CD4-positive, alpha-beta T cell treated with Interferon gamma for 1 hour (primary cell): Measurements from ENCODE around the gene DLG2.

Source experiments
- DNase-seq: peaks from one replicate; pipeline ENCODE4 v3.0.0-alpha.2; 2020

DLG2 gene

GRCh38 chr11:84720706-84721402, 906.3 kb downstream of the DLG2 start:
- DNase-seq: no peak

- DNase-seq: no peak
These were observed 907.1 kb downstream of the DLG2 start for GRCh38 chr11:84719935-84720577.

DNA sequence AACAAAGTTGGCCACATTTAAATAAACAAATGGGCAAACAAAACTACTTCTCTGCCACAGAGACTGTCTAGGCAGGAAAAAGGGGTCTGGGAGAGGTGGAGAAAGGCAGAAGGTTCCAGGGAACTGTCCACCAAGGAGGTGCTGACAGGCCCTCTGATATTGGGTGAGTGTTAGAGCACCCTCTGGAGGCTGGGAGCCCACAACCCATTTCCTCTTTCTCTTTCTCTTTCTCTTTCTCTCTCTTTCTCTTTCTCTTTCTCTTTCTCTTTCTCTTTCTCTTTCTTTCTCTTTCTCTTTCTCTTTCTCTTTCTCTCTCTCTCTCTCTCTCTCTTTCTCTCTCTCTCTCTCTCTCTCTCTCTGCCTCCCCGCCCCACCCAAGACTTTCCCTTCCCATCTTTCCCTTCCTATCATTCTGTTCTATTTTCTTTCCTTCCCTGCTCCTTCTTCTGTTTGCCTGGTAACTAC, 912.8 kb downstream of the DLG2 start:
- no peak for DNase-seq

- DNase-seq: no peak
These were observed 935.3 kb downstream of the DLG2 start for GRCh38 chr11:84691830-84692229.

DNA sequence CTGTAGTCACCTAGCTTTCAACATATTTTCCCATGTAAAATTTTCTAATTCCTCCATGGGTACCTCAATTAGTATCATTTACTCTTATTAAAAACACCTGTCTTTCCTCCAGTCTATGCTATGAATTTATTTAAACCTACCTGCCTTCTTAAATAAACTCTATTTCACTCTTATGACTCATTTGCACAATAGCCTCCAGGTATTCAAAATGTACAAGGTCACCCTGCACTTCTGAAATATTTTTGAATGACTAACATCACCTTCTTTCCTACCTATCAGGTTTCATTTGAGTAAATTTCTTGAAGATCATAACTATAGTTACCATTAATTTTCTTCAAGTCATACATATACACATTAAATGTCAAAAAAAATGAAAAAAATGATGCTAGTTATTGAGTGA, 939.7 kb downstream of the DLG2 start:
- DNase-seq: no peak

DNA sequence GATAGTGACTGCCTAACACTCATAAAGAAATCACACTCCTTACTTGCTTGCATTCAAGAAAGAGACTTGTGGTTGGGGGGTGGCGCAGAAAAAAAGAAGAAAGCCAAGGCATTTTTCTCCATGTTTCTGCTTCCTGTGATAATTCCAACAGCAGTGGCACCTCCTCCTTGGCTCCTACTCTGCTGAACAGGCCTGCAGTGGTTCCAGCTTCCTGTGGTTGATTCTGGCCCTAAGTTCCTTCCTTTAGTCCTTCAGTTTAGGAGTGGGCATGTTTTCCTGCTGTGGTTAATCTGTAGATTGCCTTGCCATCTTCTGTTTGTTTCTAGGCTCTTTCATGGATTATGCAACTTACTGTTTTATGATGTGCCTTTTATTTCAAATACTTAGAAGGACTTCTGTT, 940.4 kb downstream of the DLG2 start:
- no peak for DNase-seq

GRCh38 chr11:84685976-84686375, 941.2 kb downstream of the DLG2 start:
- no peak for DNase-seq

- no peak for DNase-seq
These were observed 942.0 kb downstream of the DLG2 start for GRCh38 chr11:84685149-84685548.

GRCh38 chr11:84681456-84681855, 945.7 kb downstream of the DLG2 start:
- DNase-seq: no peak

- no peak for DNase-seq
These were observed 951.6 kb downstream of the DLG2 start for GRCh38 chr11:84675396-84676025.

DNA sequence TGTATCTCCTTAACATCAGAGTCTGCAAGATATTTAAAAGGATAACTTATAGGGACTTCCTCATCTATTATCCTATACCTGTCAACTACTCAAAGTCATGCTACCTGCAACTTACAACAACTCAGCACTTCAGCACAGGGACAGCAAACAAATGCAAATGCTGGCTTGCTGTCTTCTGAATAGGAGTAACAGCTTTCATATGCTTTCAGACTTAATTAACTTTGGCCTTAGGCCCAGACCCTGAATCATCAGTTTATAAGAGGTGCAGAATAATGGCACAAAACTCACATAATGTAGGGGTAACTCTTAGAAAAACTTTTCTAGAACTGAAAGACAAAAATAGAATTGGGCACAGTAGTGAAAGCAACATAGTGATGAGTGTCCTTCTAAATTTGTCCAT, 953.4 kb downstream of the DLG2 start:
- DNase-seq: no peak

DNA sequence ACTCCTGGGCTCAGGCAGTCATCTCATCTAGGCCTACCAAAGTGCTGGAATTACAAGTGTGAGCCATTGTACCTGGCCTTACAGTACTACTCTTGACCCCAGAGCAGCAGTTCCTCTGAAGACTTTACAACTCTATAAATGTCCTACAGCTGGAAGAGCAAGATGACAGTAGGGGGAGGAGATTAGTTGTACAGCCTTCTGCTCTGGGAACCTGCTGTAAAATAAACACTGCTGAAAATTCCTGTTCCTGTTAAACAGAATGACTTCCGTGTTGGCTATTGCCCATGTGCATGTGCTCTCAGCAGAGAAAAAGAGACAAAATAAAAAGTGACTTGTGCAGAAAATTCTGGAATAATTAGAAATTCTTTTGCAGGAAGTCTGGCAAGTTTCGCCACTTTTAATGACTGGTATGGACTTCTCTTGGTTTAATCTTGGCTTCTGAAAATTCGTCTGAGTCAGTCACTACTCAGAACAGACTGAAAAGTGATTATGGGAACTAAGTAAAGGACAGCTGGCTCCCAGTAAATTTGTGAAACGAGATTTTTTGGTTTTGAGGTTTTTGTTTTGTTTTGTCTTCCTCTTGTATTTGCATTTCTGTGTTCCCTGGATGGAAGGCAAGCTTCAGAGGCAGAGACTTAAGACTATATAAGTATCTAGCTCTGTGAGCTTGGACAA, 955.7 kb downstream of the DLG2 start:
- no peak for DNase-seq

DNA sequence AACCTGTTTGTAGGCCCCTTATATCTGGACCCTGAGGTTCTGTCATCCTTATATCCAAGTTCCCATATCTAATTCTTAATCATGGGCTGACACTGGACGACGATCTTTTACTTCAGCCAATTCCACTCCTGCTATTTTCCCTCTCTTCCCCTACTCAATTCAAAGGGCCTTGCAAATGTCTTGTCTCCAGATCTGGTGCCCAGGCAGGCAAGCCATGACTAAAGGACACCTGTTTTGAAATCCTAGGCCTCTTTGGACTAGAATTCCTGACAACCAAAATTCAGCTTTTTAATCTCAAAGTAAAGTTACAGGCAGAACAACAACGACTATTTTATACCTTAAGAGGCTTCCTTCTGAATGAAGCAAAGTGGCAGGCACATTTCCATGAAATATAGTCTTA, 963.4 kb downstream of the DLG2 start:
- no peak for DNase-seq

GRCh38 chr11:84660257-84660977, 966.7 kb downstream of the DLG2 start:
- DNase-seq: no peak

- no peak for DNase-seq
These were observed 971.4 kb downstream of the DLG2 start for GRCh38 chr11:84655712-84656111.

DNA sequence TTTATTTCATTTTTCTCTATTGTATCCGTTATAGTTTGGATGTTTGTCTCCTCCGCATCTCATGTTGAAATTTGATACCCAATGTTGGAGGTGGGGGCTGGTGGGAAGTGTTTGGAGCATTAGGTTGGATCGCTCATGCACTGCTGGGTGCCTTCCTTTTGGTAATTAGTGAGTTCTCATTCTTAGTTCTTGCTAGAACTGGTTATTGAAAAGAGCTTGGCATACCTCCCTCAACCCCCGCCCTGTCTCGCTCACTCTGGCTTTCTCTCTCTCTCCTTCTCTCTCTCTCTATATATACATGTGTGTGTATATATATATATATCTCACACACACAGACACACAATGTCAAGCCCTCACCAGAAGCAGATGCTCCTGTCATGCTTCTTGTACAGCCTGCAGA, 978.7 kb downstream of the DLG2 start:
- DNase-seq: no peak

DNA sequence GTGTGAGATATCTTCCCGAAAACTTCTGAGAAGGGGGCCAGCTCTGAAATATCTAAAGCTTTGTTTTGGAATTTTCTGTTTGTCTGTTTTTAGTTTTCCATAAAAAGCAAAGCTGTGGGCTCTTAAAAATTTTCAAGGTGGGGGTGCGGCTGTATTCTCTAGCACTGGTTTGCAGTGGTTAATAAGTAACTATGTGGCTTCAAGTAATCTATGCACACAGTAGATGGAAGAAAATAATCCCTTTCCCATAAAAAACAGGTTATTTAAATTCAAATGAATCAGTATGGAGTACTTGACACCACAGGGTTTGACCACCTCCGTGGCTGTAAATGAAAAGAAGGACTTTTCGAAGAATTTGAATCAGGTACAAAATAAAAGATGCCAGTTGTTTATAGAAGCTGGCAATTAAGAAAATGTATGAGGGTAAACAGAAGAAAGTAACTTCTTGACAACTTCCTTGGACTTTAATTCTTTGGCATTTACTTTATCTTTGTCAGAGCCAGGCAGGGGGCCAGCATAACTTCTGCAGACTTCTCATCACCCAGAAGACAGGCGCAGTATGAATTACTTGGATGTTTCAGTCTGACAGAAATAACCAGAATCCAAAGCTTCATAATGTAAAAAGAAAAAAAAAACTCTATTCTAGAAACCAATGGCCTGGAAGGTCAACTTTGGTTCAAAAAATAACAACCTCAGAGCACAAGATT, 981.0 kb downstream of the DLG2 start:
- no peak for DNase-seq

DNA sequence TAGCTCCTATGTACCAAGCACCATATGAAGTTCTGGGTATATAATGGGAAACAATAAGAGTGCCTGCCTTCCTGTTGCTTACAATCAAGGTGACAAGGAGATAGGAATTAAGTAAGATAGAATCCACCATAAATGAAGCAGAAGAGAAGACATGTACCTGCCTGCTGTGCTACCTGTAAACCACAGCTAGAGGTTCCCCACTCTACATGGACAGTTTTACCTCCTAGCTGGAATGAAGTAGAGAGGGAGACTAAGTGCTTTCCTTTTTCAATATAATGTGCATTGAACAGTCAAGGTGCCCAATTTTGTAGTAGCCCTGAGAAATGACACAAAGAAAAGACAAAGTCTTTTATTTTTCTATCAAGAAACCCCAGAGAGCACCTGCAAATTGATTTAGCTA, 984.6 kb downstream of the DLG2 start:
- DNase-seq: no peak

- no peak for DNase-seq
These were observed 992.8 kb downstream of the DLG2 start for GRCh38 chr11:84634309-84634708.

- no peak for DNase-seq
These were observed 998.1 kb downstream of the DLG2 start for GRCh38 chr11:84628871-84629620.

DNA sequence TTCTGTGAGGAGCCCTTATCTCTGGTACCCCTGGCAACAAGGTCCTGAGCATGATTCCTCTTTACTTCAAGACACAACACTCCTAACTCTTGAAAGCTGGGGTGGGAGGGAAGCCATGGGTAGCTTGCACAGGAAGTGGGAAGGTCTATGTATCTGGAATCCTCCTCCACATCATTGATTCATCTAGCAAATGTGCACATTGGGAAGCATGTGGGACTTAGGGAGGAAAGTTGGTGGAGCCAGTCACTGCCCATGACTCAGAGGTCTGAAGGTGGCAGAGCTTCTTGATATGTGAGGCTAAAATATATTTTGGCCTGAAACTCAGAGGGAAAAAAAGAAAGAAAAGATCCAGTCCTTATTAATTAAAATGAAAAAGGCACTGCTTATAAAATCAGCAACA, 1000.9 kb downstream of the DLG2 start:
- no peak for DNase-seq

GRCh38 chr11:84612645-84613044, 1014.5 kb downstream of the DLG2 start:
- no peak for DNase-seq
